Transverse colon (tissue), 4 donors: ENCODE measurements around the gene CKLF. TPM values are rescaled to one million over a fixed set of nuclear protein-coding genes. Genes with fewer than 3 reads are reported as not detected.

Experiments used
- DNase-seq: peaks from one replicate; pipeline ENCODE4 v3.0.0-alpha.2; 2019
- H3K27ac ChIP-seq, 4 donors: fragments of 200-600 bp; sonication (generic); 2 replicates each; pipeline ENCODE4 v1.5.1; 2016 to 2018; ENCODE audit warnings: inconsistent platforms in 4 of 4
- H3K27me3 ChIP-seq: fragments of 200-600 bp; sonication (generic); 2 replicates; pipeline ENCODE4 v1.5.1; 2017; ENCODE audit warnings: inconsistent platforms
- H3K36me3 ChIP-seq, 4 donors: fragments of 200-600 bp; sonication (generic); 2 replicates each; pipeline ENCODE4 v1.5.1; 2017 to 2019; ENCODE audit warnings: inconsistent platforms in 4 of 4
- H3K4me1 ChIP-seq, 4 donors: fragments of 200-600 bp; sonication (generic); 2 replicates each; pipeline ENCODE4 v1.5.1; 2017 to 2020; ENCODE audit warnings: inconsistent platforms in 4 of 4
- H3K4me3 ChIP-seq, 4 donors: fragments of 200-600 bp; sonication (generic); 1 replicate in 1 of 4; 2 replicates in 3 of 4; pipeline versions ENCODE4 v1.5.1 to v1.6.1; 2017 to 2019; ENCODE audit warnings: inconsistent platforms in 4 of 4
- H3K9me3 ChIP-seq, 2 donors: fragments of 200-600 bp; sonication (generic); 2 replicates each; pipeline ENCODE4 v1.5.1; 2017 to 2019; ENCODE audit warnings: inconsistent platforms in 2 of 2
- EP300 ChIP-seq: sonication (generic); formaldehyde crosslinking; IDR thresholded peaks from one replicate; pipeline ENCODE4 v1.6.1; 2017; ENCODE audit warnings: antibody characterized with exemption, low read depth
- POLR2A ChIP-seq: fragments of 450-650 bp; IDR thresholded peaks from one replicate; pipeline ENCODE4 v1.6.1; 2016; ENCODE audit warnings: antibody characterized with exemption, mild to moderate bottlenecking, moderate library complexity
- POLR2AphosphoS5 ChIP-seq, 3 donors: sonication (generic); formaldehyde crosslinking; IDR thresholded peaks; one replicate each; pipeline ENCODE4 v1.6.1; 2016; ENCODE audit warnings: antibody characterized with exemption in 3 of 3
- WGBS, 2 donors: methylation state at CpG; one replicate each; pipeline ENCODE4 v1.1.5; 2018; ENCODE audit warnings: low coverage in 1 of 2; 5-methylcytosine and 5-hydroxymethylcytosine counted together
- in situ Hi-C, 4 donors: fragments of 200-750 bp; cut with MboI; loops; one replicate each; pipeline versions ENCODE4 v1.15.0 to v1.15.1; 2017; ENCODE audit warnings: low sequenced_read_pairs in 3 of 4, low pct_ligation_motif_present in 1 of 4, low pct_unique_long_range_greater_than_20kb in 1 of 4
- intact Hi-C: fragments of 100-400 bp; cut with DNase I; formaldehyde crosslinking; loops from one replicate; pipeline ENCODE4 v1.15.1; 2023; ENCODE audit warnings: low total_unique reads
- total RNA-seq, 4 donors: library from RNA; depleted of rRNA; stranded (reverse); fragments of >200 nt; gene quantifications; one replicate each; pipeline ENCODE4 v1.1.0, GENCODE V29; 2016
- TF ChIP-seq, protein P1 (sequence below), 5 experiments: fragments of 200-600 bp in 3 of 5; fragments of 450-650 bp in 2 of 5; sonication (generic) in 3 of 5; IDR thresholded peaks; 1 replicate in 2 of 5; 2 replicates in 3 of 5; pipeline ENCODE4 v1.5.1; 2016 to 2017; ENCODE audit warnings: antibody characterized with exemption in 5 of 5, inconsistent platforms in 3 of 5, mild to moderate bottlenecking in 2 of 5, moderate library complexity in 1 of 5

CKLF gene
- total RNA-seq, 4 donors from 2014 or later = 25.3 to 108 (median 39.1) TPM

DNA sequence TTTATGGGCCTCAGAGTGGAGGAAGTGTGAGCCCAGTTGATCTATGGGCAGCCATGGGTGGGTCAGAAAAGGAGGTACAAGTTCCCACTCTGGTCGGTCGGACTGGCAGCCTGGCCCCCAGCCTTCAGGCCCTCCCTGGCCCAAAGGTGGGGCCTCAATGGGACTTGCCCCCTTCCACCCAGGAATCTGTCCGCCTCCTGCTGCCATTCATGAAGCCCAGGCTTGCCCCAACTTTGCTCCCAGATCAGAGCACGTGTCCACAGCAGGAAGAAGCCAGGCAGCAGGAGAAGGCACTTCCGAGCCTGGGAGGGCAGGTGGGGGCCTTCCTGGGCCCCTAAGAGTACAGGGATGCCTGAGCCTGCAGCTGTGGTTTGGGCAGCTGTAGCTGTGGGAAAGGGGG is 49.1 kb downstream of the CKLF start:
- DNase-seq = no peak
- intact Hi-C loops (loop anchor here (10.0 kb wide), 1 partner anchor 197 kb away; no protein-coding TSS in a partner anchor), in situ Hi-C loops (loop anchor here in 2 of 4 donors (10.0 to 25.0 kb wide), 2 partner anchors 189 to 197 kb away; no protein-coding TSS in a partner anchor)
- TF ChIP-seq POLR2A (no peak), EP300 (no peak), POLR2AphosphoS5 (IDR thresholded peaks at IDR 0.05) (no peak)
- TF ChIP-seq, protein P1, sequence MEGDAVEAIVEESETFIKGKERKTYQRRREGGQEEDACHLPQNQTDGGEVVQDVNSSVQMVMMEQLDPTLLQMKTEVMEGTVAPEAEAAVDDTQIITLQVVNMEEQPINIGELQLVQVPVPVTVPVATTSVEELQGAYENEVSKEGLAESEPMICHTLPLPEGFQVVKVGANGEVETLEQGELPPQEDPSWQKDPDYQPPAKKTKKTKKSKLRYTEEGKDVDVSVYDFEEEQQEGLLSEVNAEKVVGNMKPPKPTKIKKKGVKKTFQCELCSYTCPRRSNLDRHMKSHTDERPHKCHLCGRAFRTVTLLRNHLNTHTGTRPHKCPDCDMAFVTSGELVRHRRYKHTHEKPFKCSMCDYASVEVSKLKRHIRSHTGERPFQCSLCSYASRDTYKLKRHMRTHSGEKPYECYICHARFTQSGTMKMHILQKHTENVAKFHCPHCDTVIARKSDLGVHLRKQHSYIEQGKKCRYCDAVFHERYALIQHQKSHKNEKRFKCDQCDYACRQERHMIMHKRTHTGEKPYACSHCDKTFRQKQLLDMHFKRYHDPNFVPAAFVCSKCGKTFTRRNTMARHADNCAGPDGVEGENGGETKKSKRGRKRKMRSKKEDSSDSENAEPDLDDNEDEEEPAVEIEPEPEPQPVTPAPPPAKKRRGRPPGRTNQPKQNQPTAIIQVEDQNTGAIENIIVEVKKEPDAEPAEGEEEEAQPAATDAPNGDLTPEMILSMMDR (IDR thresholded peaks at IDR 0.05) = no peak
- Histone ChIP-seq H3K27ac (no peak overlapping the region), H3K36me3 (no peaks in the 10 kb centered on the region), H3K9me3 (no peaks in the 10 kb centered on the region), H3K4me1 (peaks cover 0 to 27% (median 18%) of the 10 kb centered on the region in 4 donors), H3K27me3 (peaks cover 17% of the 10 kb centered on the region), H3K4me3 (no peak overlapping the region)
- WGBS, 2 donors = 100% methylated on average over 5 of the region's 5 CpGs; no CpG with 5 or more reads in 1 of the 2 donors

DNA sequence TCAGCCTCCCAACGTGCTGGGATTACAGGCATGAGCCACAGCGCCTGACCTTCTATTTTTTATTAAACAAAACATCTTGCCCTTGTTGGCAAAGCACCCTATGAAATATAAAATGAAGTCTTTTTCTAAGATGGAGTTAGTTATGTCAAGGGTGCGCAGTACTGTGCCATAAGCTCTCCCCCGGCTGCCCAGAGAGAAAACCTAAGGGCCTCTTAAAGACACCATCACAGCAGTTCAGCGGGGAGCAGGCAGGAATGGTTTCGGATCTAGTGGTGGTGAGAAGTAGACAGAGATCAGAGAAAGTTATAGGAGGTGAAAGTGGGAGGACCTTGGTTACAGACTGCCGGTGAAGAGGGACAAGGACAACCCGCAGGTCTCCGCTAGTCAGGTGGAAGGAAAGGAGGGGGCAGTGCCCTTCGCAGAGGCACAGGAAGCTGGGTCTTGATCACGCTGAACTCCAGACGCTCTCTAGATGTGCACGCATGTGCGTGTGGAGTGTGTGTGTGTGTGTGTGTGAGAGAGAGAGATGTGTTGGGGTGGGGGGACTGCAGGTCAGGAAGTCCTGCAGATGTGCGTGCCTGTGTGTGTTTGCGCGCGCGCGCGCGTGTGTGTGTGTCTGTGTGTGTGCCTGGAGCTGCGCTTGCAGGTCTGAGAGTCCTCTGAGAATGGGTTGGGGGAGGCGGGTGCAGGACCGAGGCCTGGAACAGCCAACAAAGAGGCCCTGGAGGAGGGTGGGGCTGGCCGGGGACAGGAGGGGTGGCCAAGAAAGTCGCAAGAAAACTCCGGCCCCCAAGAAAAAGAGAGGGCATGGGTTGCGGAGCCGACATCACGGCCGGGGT is 51.4 kb downstream of the CKLF start:
- H3K27me3 ChIP-seq = peaks cover 17% of the 10 kb centered on the region
- no peak for TF ChIP-seq POLR2AphosphoS5 (IDR thresholded peaks at IDR 0.05)
- peak; percentile 35 for TF ChIP-seq POLR2A
- no peak for TF ChIP-seq EP300
- TF ChIP-seq, protein P1 (IDR thresholded peaks at IDR 0.05) = no peak
- 23 to 40% methylated on average over 5 to 31 of the region's 32 CpGs for whole genome bisulfite sequencing, 2 donors
- no peaks in the 10 kb centered on the region for H3K9me3 ChIP-seq
- H3K27ac ChIP-seq = peak overlapping the region; percentile 81 to 88 (median 84)
- in situ Hi-C loops (loop anchor here in 2 of 4 donors (10.0 to 25.0 kb wide), 2 partner anchors 191 to 199 kb away; no protein-coding TSS in a partner anchor), intact Hi-C loops (loop anchor here (10.0 kb wide), 1 partner anchor 199 kb away; no protein-coding TSS in a partner anchor)
- H3K36me3 ChIP-seq = no peaks in the 10 kb centered on the region
- H3K4me3 ChIP-seq = peak overlapping the region; percentile 54 to 84 (median 71)
- peak; percentile 59 for DNase-seq
- peaks cover 0 to 39% (median 22%) of the 10 kb centered on the region in 4 donors for H3K4me1 ChIP-seq

DNA sequence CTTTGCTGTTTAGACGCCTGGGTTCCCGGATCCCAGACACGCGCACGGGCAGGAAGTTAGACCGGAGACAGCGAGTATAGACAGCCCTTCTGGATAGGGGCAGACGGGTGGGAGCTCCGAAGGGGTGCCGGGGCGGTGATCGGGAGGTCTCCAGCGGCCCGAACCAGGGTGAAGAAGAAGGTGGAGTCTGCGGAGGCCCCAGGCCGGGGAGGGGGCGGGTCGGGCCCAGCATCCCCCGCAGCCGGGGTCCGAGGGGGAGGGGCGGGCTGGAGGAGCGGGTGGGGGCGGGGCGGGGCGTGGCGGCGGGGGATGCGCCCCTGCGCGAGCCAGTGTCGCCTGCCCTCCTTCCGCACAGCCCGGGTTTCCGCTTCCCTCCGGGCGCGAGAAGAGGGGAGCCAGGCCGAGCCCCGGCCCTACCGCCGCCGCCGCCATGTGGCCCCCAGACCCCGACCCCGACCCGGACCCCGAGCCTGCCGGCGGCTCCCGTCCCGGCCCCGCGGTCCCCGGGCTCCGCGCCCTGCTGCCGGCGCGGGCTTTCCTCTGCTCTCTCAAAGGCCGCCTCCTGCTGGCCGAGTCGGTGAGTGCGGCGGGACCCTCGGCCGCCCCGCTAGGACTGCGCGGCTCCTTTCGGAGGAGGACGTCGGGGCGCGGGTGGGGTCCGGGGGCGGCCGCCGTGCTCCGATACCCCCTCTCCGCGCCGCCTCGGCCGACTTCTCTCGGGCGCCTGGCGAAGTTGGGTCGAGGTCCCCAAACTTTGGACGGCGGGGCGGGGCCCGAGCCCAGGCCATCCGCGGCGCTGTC is 52.2 kb downstream of the CKLF start, which contains the start of gene CMTM3:
Gene CMTM3, plus strand, starts transcription at position 329 of the 801 bp plus-strand sequence. Its CDS starts 102 bp downstream, at position 431.
- Histone ChIP-seq H3K4me1 (peaks cover 0 to 41% (median 22%) of the 10 kb centered on the region in 4 donors), H3K27me3 (peaks cover 17% of the 10 kb centered on the region), H3K27ac (peak within 1 kb of the TSS; percentile 81 to 88 (median 84)), H3K4me3 (peak within 1 kb of the TSS; percentile 54 to 84 (median 71)), H3K36me3 (no peaks in the 10 kb centered on the region), H3K9me3 (no peaks in the 10 kb centered on the region)
- intact Hi-C loops = loop anchor here (5.0 to 10.0 kb wide), 2 partner anchors 200 to 263 kb away; no protein-coding TSS in a partner anchor
- WGBS, 2 donors = 7% methylated on average over 16 of the region's 96 CpGs; no CpG with 5 or more reads in 1 of the 2 donors
- peak; percentile 59 for DNase-seq
- TF ChIP-seq, protein P1 (IDR thresholded peaks at IDR 0.05) = peak; percentile 58 to 79 (median 65)
- TF ChIP-seq POLR2AphosphoS5 (IDR thresholded peaks at IDR 0.05) (peak in 1 of 3 donors; percentile 7), POLR2A (no peak)
- in situ Hi-C loops = loop anchor here in 2 of 4 donors (10.0 to 25.0 kb wide), 2 partner anchors 192 to 200 kb away; no protein-coding TSS in a partner anchor
